DOHH2 (cell line): ENCODE measurements around the gene COG2.

Experiments used
- EZH2phosphoT487 ChIP-seq: fragments of 200-600 bp; sonication (generic); IDR thresholded peaks from 2 replicates; pipeline ENCODE4 v1.6.1; 2017; ENCODE audit warnings: borderline replicate concordance, mild to moderate bottlenecking, antibody characterized with exemption, low read length, moderate library complexity, mixed read lengths
- TF ChIP-seq, protein P1 (sequence below): fragments of 200-600 bp; sonication (generic); IDR thresholded peaks from one replicate; pipeline ENCODE4 v1.5.1; 2014; ENCODE audit warnings: antibody characterized with exemption, mild to moderate bottlenecking, low read depth, low read length; ENCODE audit not compliant: poor library complexity, severe bottlenecking

DNA sequence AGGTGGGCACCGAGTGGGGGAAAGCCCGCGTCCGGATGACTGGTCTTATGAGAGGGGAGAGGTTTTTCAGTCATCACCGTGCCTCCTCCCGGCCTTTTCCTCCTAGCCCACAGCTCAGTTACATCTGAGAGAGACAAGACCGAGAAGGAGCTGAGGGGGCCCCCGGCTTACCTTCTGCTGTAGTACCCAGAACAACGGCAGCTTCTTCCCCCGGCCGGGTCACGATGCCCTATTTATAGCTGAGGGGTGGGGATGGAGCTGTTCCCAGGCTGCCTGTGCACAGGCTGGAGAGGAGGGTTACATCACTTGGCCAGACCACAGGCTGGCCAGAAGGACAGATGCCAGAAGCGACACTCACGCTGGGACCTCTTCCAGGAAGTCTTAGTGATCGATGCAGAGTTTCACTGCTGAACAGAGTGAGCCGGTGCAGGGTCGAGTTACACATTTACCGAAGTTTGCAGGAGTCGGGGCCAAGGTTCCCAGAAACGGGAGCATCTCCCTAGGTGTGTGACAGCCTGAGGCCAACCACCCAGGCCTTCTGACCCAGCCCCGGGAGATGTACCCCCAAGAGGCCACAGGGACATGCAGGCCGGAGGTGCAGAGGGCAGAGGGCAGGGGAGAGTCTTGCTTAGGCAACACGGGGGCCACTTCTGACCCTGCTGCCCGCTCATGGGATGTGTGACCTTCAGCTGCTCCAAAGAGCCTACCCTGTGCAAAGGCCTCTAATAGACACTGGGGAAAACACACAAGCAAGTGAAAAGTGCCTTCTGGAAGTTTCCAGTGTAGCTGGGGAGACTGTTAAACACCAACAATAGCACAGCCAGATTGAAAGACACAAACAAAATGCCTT, 71.9 kb downstream of the COG2 start, which contains the start of gene AGT:
- TF ChIP-seq, protein P1, sequence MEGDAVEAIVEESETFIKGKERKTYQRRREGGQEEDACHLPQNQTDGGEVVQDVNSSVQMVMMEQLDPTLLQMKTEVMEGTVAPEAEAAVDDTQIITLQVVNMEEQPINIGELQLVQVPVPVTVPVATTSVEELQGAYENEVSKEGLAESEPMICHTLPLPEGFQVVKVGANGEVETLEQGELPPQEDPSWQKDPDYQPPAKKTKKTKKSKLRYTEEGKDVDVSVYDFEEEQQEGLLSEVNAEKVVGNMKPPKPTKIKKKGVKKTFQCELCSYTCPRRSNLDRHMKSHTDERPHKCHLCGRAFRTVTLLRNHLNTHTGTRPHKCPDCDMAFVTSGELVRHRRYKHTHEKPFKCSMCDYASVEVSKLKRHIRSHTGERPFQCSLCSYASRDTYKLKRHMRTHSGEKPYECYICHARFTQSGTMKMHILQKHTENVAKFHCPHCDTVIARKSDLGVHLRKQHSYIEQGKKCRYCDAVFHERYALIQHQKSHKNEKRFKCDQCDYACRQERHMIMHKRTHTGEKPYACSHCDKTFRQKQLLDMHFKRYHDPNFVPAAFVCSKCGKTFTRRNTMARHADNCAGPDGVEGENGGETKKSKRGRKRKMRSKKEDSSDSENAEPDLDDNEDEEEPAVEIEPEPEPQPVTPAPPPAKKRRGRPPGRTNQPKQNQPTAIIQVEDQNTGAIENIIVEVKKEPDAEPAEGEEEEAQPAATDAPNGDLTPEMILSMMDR = no peak
- TF ChIP-seq EZH2phosphoT487 = no peak
